ENCODE data around the gene TKTL1.

Gene TKTL1

GRCh38 chrX:154365052-154365600, 69.5 kb downstream of the TKTL1 start:
- no peak for DNase-seq

DNA sequence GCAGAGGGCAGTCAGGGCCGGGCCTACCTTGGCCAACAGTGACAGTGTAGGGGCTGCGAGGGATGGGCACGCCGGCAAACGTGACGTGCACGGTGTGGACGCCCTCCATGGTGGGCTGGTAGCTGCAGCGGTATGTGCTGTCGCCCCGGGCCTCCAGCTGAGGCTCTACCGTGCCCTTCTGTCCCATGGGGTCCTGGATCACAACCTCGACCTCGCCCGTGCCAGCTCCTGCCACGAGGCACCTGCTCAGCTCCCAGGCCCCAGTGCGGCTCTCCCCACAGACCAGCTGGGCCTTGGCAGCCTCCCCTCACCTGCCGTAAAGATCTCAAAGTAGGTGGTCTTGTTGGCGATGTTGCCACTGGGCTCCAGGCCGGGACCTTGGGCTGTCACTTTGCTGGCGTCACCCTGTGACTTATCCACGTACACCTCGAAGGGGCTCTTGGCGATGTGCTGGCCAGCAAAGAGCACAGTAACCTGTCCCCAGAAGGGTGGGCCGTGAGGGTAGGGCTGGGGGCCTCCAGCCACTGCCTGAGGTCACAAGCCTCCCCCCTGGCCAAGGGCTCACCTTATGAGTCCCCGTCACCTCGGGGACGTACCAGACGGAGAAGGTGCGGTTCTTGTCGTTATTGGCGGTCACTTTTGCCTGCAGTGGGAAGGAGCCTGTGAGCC, 70.5 kb downstream of the TKTL1 start:
- DNase-seq, result no peak

- no peak for DNase-seq
Observed at GRCh38 chrX:154366666-154367055, 71.1 kb downstream of the TKTL1 start.

- no peak for DNase-seq
Observed at GRCh38 chrX:154367474-154368308, 72.1 kb downstream of the TKTL1 start.

DNA sequence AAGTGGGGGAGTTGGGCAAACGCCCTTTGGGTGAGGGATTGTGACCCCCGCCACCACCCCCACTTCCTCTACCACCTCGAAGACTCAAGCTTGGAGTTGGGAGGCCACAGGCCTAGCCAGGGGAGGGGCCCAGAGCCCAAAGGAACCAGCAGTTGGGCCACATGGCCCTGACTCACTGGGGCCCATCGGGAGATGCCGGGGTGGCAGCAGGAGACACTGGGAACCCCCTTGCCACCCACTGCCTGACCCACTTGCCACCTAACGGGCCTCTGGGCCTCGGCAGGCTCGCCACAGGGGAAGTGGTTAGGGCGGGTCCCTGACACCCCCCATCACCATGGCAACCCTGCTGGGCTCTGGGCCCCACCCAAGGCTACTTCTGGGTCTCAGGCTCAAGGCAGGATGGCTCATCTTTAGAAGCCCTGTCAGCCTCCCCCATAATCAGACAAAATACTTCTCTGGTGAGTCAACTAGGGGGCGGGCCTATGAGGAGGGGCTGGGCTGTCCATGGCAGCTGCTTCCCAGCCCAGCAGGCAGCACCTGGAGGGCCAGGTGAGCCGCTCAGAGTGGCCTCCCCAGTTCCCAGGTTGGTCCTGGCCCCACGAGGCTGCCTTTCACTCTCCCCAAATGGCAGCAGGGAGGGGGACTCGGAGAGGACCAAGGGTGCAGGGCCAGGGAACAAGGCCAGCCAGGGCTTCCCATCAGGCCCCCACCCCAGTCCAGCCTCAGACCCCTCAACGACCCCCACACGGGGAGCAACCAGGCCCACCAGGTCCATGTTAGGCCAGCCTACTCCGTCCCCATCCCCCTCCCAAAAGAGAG, 73.2 kb downstream of the TKTL1 start:
- DNase-seq, result peak; percentile 98

DNA sequence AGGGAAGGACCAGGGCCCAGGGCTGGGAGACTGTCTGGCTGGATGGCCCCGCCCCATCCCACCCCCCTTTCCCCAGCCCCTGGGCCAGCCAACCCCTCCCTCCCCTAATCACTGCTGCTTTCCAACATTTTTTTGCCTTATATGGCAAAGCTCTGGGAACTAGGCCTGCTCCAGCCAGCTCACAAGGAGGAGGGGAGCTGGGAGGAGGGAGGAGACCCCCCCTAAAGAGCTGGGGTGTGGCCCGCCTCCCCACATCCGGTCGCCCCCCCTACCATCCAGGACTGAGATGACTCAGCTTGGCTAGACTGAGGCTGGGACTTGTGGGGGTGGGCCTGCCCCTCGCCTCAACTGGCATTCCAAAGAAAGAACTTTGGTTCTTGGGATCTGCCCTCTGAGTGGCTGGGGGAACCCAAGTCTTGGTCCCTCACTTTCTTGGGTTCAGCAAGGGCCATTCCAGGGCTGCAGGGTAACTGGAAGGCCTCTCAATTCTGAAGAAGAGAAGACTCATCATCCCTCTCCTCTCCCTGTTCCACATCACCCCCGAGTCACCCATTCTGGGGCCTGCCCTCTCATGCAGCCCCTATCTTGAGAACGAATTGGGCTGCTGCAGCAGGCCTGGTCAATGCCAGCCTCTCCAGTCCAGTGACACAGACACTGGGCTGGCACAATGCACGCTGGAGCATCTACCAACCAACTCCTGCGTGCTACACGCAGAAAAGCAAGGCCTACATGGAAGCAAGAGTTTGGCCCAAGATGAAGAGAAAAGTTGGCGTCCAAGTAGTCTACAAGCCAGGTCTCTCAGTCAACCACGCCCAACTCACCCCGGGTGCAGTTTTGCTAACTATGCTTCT, 74.1 kb downstream of the TKTL1 start:
- peak; percentile 82 for DNase-seq

GRCh38 chrX:154370300-154371016, 74.9 kb downstream of the TKTL1 start:
- DNase-seq, result peak; percentile 34

DNA sequence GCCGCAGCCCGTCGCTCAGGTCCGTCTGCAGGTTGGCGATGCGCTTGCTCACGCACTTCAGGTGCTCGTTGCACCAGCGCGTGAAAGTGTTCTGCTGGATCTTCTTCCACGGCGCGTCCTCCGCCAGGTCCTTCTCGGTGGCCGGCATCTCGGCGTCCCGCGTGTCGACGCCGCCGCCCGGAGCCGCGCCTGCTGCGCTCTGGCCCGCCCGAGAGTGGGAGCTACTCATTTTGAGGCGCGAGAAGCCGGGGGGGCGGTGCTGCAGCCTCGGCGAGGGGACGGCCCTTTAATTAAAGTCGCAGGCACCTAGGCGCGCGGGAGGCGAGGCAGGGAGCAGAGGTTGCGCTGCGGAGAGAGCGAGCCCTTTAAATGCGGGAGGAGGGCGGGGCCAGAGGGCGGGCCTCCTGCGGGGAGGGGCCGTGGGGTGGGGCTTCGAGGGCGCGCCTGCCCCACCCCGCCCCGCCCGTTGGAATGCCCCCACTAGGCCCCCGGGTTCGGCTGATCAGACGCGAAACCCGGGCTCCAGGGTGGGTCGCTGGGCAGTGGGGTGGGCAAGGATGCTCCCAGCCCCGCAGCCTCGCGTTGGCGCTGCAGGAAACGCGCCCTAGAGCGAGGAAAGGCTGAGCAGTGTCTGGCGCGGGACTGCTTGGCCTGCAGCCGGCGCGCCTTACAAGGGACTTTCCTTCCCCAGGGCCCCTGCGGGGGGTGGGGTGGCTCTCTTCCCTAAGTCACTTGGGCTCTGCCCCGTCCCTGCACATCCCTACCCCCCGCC, 75.6 kb downstream of the TKTL1 start:
- DNase-seq, result peak; percentile 96

GRCh38 chrX:154371789-154372300, 76.2 kb downstream of the TKTL1 start:
- DNase-seq, result no peak

DNA sequence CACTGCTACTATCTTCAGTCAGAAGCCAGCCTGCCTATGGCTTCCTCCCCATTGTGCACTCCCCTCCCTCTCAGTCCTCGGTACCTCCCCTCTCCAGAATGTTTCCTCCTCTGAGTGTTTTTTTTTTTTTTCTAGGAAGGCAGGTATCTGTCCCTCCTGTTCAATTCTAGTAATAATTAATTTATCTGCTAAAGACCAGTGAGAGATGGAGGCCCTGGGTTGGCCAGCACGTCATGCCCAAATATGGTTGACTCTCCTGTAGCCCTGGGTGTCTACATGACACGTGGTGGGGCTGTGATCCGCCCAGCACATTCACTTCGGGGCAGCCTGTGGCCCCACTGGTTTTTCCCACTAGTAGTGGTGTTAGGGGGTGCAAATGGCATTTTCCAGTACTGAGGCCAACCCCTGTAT, 77.0 kb downstream of the TKTL1 start:
- DNase-seq, result peak; percentile 67

DNA sequence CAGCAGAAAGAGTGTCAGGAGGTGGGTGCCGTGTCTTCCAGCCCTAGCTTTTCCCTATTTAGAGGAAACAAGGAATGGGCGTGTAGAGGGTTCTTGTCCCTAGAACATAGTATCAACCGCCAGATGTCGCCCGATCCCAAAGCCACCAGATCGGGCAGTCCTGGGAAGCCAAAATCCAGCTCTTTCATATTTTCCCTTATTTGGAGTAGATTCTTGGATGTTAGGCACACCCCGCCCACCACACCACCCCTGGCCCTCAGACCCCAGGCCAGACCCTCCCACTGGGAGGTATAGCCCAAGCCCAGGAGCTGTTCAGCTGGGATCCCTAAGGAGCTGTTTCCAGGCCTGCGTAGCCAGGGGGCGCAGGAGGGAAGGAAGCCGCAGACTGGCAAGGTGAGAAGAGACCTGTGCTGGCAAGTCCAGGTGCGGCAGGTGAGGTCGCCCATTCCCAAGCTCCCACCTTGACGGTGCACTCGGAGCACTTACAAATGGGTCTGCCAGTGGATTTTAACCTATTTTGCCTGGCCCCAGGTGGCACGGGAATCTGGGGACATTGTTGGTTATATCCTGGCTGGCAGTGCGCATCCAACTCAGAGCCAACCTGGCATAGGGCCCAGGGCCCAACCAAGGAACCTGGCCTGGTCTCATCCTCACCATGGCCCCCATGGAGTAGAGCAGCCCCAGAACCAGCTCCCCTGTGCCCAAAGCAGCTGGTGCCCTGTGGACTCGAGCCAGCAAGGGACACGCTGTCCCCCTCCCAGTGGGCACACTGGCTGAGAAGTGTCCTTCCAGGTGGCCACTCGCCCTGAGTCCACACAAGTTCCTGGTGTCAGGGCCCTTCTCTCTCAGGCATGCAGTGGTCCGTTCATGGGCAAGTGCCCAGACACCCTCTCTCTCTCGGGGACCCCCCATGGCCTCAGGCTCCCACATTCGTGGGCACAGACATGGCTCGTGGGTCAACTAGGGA, 78.0 kb downstream of the TKTL1 start:
- DNase-seq, result no peak

DNA sequence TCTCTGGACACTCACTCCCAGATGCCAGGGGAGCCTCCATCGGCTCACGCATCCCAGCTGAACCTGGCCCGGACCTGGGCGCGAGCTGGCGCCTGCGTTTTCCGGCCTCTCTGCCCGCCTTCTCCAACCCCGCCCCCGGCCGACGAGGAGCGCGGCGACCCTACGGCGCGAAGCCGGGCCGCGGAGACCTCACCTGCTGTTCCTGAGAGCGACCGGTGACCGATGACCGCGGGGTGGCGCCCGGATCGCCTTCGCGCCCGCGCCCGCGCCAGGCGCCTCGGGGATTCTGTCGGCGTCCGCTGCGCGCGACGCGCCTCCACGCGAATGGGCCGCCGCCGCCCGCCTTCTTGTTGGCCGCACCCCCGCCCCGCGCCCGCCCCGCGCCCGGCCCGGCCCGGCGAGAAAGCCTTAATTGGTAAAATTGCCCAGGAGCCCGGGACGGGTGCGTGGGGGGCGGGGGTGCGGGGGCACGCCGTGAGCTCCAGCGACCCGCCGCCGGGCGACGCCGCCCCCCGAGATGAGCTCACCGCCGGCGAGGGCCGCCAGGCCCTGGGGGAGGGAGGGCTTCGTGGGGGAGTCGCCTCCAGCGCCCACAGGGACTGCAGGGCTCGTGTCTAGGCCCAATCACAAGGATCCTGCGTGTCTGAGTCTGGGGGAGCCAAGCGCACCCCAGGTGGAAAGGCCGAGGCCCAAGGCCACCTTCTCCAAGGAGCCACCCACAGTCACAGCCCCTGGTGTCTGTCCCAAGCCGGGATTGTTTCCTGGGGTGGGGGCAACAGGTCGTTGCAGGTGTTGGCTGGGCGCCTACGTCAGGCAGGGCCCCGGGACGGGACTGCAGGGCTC, 78.9 kb downstream of the TKTL1 start, which contains the start of gene FLNA:
TSS of gene FLNA (minus strand) at position 322 of the 843 bp plus-strand sequence. CDS start 3,389 bp downstream, outside the sequence.
- peak; percentile 48 for DNase-seq

- DNase-seq, result no peak
Observed at GRCh38 chrX:154375156-154375504, 79.5 kb downstream of the TKTL1 start.

DNA sequence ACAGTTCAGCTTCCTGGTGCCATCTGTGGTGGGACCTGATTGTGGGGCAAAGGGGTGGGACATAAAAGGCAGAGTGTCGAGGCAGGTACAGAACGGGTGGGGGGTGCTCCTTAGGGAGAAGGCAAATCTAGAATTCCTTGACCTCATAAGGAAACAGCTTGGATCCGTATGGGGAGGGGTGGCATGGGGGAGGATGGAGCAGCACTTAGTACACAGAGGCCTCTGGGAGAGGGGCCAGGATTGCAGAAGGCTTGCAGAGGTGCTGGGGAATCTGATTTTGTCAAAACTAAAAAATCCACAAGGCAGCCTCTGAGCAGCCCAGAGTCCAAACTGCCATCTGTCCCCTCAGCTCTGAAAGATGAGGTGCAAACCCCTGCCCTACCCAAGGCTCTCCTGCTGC, 81.2 kb downstream of the TKTL1 start:
- no peak for DNase-seq

- peak; percentile 42 for DNase-seq
Observed at GRCh38 chrX:154378059-154378798, 82.6 kb downstream of the TKTL1 start.

- peak; percentile 97 for DNase-seq
Observed at GRCh38 chrX:154378799-154379568, 83.4 kb downstream of the TKTL1 start, which contains the start of gene EMD. Gene EMD, plus strand, starts transcription at chrX:154379295. Its CDS starts 190 bp downstream, at chrX:154379485.

GRCh38 chrX:154379569-154379951, 84.0 kb downstream of the TKTL1 start:
- DNase-seq, result no peak
